ENCODE measurements around the gene SCYGR3. TPM values are rescaled to one million over a fixed set of nuclear protein-coding genes. Genes with fewer than 3 reads are reported as not detected.

Gene SCYGR3
- total and polyA plus RNA-seq, 2 of the 13 experiments (the other 11 are each of a cell fraction or from before 2014, with no cell fraction given) = not detected

DNA sequence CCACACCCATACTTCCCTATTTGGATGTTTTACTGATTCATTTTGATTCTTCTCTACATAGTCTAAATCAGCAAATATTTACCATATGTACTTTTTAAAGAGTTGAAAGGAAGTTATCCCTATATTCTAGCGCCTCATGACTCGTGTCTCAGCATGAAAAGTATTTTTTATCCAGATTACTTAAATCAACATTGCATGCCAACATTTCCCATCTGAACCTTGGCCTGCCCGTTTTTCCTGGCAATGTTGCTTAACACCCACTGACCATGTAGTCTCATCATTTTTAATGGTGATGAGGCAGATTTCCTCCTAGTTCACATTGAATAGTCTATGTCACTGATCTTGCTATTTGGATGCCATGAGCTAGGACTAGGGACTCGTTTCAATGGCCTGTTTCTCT lies 38.8 kb upstream of the SCYGR3 start (continued):
- TF ChIP-seq, protein P1, sequence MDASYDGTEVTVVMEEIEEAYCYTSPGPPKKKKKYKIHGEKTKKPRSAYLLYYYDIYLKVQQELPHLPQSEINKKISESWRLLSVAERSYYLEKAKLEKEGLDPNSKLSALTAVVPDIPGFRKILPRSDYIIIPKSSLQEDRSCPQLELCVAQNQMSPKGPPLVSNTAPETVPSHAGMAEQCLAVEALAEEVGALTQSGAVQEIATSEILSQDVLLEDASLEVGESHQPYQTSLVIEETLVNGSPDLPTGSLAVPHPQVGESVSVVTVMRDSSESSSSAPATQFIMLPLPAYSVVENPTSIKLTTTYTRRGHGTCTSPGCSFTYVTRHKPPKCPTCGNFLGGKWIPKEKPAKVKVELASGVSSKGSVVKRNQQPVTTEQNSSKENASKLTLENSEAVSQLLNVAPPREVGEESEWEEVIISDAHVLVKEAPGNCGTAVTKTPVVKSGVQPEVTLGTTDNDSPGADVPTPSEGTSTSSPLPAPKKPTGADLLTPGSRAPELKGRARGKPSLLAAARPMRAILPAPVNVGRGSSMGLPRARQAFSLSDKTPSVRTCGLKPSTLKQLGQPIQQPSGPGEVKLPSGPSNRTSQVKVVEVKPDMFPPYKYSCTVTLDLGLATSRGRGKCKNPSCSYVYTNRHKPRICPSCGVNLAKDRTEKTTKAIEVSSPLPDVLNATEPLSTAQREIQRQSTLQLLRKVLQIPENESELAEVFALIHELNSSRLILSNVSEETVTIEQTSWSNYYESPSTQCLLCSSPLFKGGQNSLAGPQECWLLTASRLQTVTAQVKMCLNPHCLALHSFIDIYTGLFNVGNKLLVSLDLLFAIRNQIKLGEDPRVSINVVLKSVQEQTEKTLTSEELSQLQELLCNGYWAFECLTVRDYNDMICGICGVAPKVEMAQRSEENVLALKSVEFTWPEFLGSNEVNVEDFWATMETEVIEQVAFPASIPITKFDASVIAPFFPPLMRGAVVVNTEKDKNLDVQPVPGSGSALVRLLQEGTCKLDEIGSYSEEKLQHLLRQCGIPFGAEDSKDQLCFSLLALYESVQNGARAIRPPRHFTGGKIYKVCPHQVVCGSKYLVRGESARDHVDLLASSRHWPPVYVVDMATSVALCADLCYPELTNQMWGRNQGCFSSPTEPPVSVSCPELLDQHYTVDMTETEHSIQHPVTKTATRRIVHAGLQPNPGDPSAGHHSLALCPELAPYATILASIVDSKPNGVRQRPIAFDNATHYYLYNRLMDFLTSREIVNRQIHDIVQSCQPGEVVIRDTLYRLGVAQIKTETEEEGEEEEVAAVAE (CRISPR knock-in tag; IDR thresholded peaks at IDR 0.05; ENCODE audit: borderline replicate concordance) = no peak
- TF ChIP-seq ZNF678 (CRISPR knock-in tag; IDR thresholded peaks at IDR 0.05) (no peak), TGIF2 (CRISPR knock-in tag; IDR thresholded peaks at IDR 0.05) (no peak), ZNF629 (CRISPR knock-in tag; conservative IDR thresholded peaks at IDR 0.05) (no peak), SIN3B (IDR thresholded peaks at IDR 0.05; ENCODE audit: low read length) (no peak), ZNF790 (CRISPR knock-in tag; IDR thresholded peaks at IDR 0.05; ENCODE audit: borderline replicate concordance) (no peak), NFYB (CRISPR knock-in tag; IDR thresholded peaks at IDR 0.05) (no peak), ZNF430 (CRISPR knock-in tag; IDR thresholded peaks at IDR 0.05) (no peak), XRCC5 (optimal IDR thresholded peaks at IDR 0.05; ENCODE audit: low read length) (no peak), SRSF9 (IDR thresholded peaks at IDR 0.05; ENCODE audit: borderline replicate concordance, insufficient read depth, low read depth, low read length, poor library complexity, severe bottlenecking) (no peak), ZNF343 (CRISPR knock-in tag; IDR thresholded peaks at IDR 0.05) (no peak), SPEN (CRISPR knock-in tag; IDR thresholded peaks at IDR 0.05; ENCODE audit: low read depth) (no peak), ZNF543 (CRISPR knock-in tag; IDR thresholded peaks at IDR 0.05) (no peak), PRPF4 (IDR thresholded peaks at IDR 0.05; ENCODE audit: low read depth, low read length, poor library complexity, severe bottlenecking) (no peak), HNRNPUL1 (IDR thresholded peaks at IDR 0.05; ENCODE audit: low read depth, low read length) (no peak), ZNF781 (CRISPR knock-in tag; IDR thresholded peaks at IDR 0.05; ENCODE audit: borderline replicate concordance, not compliant biosample characterization) (no peak), BHLHE40 (IDR thresholded peaks at IDR 0.05; ENCODE audit: low read length) (0 out of 2 replicates have a peak, but pooled peaks have one; percentile 29), FOXA1 (IDR thresholded peaks at IDR 0.05) (no peak), FOXA1 (CRISPR knock-in tag; IDR thresholded peaks at IDR 0.05) (peak; percentile 70), SRF (IDR thresholded peaks at IDR 0.05; ENCODE audit: low read depth, low read length) (no peak)
- TF ChIP-seq, protein P2, sequence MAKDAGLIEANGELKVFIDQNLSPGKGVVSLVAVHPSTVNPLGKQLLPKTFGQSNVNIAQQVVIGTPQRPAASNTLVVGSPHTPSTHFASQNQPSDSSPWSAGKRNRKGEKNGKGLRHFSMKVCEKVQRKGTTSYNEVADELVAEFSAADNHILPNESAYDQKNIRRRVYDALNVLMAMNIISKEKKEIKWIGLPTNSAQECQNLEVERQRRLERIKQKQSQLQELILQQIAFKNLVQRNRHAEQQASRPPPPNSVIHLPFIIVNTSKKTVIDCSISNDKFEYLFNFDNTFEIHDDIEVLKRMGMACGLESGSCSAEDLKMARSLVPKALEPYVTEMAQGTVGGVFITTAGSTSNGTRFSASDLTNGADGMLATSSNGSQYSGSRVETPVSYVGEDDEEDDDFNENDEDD (CRISPR knock-in tag; IDR thresholded peaks at IDR 0.05; ENCODE audit: borderline replicate concordance) = no peak
- TF ChIP-seq, protein P3, sequence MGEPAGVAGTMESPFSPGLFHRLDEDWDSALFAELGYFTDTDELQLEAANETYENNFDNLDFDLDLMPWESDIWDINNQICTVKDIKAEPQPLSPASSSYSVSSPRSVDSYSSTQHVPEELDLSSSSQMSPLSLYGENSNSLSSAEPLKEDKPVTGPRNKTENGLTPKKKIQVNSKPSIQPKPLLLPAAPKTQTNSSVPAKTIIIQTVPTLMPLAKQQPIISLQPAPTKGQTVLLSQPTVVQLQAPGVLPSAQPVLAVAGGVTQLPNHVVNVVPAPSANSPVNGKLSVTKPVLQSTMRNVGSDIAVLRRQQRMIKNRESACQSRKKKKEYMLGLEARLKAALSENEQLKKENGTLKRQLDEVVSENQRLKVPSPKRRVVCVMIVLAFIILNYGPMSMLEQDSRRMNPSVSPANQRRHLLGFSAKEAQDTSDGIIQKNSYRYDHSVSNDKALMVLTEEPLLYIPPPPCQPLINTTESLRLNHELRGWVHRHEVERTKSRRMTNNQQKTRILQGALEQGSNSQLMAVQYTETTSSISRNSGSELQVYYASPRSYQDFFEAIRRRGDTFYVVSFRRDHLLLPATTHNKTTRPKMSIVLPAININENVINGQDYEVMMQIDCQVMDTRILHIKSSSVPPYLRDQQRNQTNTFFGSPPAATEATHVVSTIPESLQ (CRISPR knock-in tag; conservative IDR thresholded peaks at IDR 0.05) = no peak
- TF ChIP-seq, protein P4, sequence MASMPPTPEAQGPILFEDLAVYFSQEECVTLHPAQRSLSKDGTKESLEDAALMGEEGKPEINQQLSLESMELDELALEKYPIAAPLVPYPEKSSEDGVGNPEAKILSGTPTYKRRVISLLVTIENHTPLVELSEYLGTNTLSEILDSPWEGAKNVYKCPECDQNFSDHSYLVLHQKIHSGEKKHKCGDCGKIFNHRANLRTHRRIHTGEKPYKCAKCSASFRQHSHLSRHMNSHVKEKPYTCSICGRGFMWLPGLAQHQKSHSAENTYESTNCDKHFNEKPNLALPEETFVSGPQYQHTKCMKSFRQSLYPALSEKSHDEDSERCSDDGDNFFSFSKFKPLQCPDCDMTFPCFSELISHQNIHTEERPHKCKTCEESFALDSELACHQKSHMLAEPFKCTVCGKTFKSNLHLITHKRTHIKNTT (CRISPR knock-in tag; IDR thresholded peaks at IDR 0.05) = no peak
- TF ChIP-seq, protein P5, sequence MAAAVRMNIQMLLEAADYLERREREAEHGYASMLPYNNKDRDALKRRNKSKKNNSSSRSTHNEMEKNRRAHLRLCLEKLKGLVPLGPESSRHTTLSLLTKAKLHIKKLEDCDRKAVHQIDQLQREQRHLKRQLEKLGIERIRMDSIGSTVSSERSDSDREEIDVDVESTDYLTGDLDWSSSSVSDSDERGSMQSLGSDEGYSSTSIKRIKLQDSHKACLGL (CRISPR knock-in tag; IDR thresholded peaks at IDR 0.05) = no peak
